ENCODE results near the gene NPR2. TPM values are rescaled to one million over a fixed set of nuclear protein-coding genes. Genes with fewer than 3 reads are reported as not detected.

NPR2 gene
- total RNA-seq, 2 experiments from 2014 or later, result 8.9 to 9.6 TPM

DNA sequence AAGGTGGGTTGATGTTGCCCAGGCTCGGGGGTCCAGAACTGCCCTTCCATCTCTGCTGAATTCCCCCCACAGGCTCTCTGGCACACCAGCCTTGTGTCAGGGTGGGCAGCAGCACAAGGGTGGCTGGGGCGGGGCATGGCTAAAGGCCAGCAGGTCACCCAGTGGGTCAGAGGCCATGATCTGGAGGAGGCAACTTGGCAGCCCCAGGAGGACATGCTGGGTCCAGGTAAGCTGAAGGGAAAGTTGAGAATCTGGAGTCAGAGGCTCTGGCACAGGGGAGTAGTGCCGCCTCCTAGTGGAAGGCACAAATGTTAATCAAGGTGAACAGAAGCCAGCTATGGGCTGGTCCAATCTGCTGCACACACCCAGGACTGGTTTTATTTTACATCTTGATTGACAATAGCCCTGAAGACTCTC is 43.8 kb downstream of the NPR2 start:
- ChIA-PET CTCF (interaction anchor here (0.6 to 4.5 kb wide), 10 partner anchors 9 to 100 kb away, joined by 3 to 33 read pairs (median 4); no protein-coding TSS in a partner anchor), POLR2A (no interaction called here)
- intact Hi-C loops (cut with micrococcal nuclease), result no loop called here
- Mint-ChIP-seq H3K36me3 (no peaks in the 10 kb centered on the region), H3K4me1 (ENCODE audit: low read depth) (peaks cover 3% of the 10 kb centered on the region), H3K27ac (no peak overlapping the region), H3K27me3 (no peaks in the 10 kb centered on the region), H3K4me3 (no peak overlapping the region), H3K9me3 (no peaks in the 10 kb centered on the region)
- DNase-seq, result no peak

DNA sequence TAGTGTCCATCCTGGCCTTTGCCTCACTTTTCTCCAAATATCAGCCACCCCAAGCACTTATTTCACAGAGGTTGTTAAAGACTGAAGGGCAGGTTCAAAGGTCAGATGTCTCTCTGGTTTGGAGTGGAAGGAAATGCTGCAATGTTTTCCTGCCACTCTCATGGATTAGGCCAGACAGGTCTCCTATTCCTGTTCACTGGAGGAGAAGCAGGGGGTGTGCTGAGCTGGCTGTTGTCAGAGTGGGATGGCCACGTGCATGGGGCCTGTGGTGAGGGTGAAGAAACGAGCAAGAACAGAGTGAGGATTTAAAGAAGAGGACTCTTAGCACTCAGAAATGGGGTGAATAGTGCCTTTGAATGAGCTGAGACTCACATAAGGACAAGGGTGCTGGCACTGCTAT is 44.4 kb downstream of the NPR2 start:
- Mint-ChIP-seq H3K9me3 (no peaks in the 10 kb centered on the region), H3K36me3 (no peaks in the 10 kb centered on the region), H3K27me3 (no peaks in the 10 kb centered on the region), H3K4me3 (no peak overlapping the region), H3K4me1 (ENCODE audit: low read depth) (peaks cover under 1% of the 10 kb centered on the region), H3K27ac (no peak overlapping the region)
- ChIA-PET POLR2A (no interaction called here), CTCF (interaction anchor here (0.6 to 4.5 kb wide), 9 partner anchors 10 to 100 kb away, joined by 3 to 33 read pairs (median 4); no protein-coding TSS in a partner anchor)
- intact Hi-C loops (cut with micrococcal nuclease), result no loop called here
- DNase-seq, result no peak

DNA sequence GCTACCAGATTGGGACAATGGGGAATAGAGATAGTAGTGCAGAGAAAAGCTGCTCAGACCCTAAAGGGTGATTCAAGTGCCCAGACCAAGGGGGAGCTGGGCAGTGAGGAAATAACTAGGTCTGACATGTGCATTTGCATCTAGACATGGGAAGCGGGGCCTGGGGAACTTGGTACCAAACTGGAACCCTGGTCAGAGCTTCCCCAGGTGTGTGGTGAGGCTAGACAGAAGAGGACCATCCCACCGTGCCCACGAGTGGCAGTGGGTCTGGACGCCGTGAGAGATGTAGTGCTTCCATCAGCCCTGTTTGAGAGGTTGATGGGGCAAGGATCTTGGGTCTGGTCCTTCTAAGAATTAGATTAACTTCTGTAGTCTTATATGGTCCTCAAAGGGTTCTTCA is 45.2 kb downstream of the NPR2 start:
- Mint-ChIP-seq H3K36me3 (no peaks in the 10 kb centered on the region), H3K4me3 (no peak overlapping the region), H3K27me3 (no peaks in the 10 kb centered on the region), H3K27ac (no peak overlapping the region), H3K4me1 (ENCODE audit: low read depth) (no peaks in the 10 kb centered on the region), H3K9me3 (no peaks in the 10 kb centered on the region)
- intact Hi-C loops (cut with micrococcal nuclease), result no loop called here
- no peak for DNase-seq
- CTCF ChIA-PET, result interaction anchor here (1.7 to 4.5 kb wide), 2 partner anchors 11 to 45 kb away, joined by 5 to 33 read pairs; no protein-coding TSS in a partner anchor
- POLR2A ChIA-PET, result no interaction called here

- DNase-seq, result no peak
- H3K9me3 Mint-ChIP-seq, result no peaks in the 10 kb centered on the region
- H3K27ac Mint-ChIP-seq, result no peak overlapping the region
- ChIA-PET CTCF (interaction anchor here (1.0 kb wide), 1 partner anchor 14 kb away, joined by 4 read pairs; no protein-coding TSS in a partner anchor), POLR2A (no interaction called here)
- no peaks in the 10 kb centered on the region for H3K27me3 Mint-ChIP-seq
- H3K4me3 Mint-ChIP-seq, result no peak overlapping the region
- peaks cover 10% of the 10 kb centered on the region for H3K4me1 Mint-ChIP-seq (ENCODE audit: low read depth)
- intact Hi-C loops (cut with micrococcal nuclease), result no loop called here
- H3K36me3 Mint-ChIP-seq, result no peaks in the 10 kb centered on the region
Observed at GRCh38 chr9:35839926-35840325, 48.5 kb downstream of the NPR2 start.

DNA sequence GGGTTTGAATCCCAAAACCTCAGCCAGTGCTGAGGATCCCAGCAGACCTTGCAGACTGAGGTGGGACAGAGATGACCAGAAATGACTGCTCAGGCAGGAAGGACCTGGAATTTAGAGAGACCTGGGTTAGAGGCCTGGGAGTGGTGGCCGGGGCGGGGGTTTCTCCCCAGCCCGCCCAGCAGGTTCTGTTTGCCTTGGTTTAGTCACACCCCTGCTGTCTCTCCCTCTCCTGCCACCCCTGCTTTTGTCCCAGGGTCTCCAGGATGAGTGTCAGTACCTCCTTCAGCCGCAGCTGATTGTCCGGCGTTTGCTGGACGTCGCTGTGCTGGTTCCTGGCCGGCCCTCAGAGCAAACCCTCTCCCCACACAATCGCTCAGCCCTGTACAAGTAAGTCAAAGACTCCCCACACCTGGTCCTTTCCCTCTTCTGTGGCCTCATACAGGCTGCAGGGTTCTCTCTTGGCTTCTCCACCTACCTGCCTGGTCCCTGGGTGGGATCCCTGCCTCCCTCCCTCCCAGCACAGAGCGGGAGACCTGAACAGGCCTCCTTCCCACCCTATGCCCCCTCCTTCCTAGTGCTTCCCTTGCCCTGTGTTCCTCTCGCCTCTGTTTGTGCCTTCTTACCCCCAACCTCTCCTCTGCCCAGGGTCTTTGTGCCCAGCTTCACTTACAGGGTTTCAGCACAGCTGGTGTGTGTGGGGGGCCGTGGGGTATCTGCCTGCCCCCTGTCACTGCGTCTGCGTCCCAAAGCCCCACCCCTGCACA is 49.7 kb downstream of the NPR2 start:
- Mint-ChIP-seq H3K27me3 (no peaks in the 10 kb centered on the region), H3K4me3 (no peak overlapping the region), H3K9me3 (no peaks in the 10 kb centered on the region), H3K27ac (no peak overlapping the region), H3K4me1 (ENCODE audit: low read depth) (peaks cover 21% of the 10 kb centered on the region), H3K36me3 (no peaks in the 10 kb centered on the region)
- intact Hi-C loops (cut with micrococcal nuclease), result no loop called here
- POLR2A ChIA-PET, result no interaction called here
- no peak for DNase-seq
- CTCF ChIA-PET, result interaction anchor here (0.6 to 1.0 kb wide), 3 partner anchors 15 to 861 kb away, joined by 3 to 5 read pairs (median 4); no protein-coding TSS in a partner anchor

- H3K27ac Mint-ChIP-seq, result no peak overlapping the region
- H3K9me3 Mint-ChIP-seq, result no peaks in the 10 kb centered on the region
- POLR2A ChIA-PET, result interaction anchor here (0.9 kb wide), 1 partner anchor 10 kb away, joined by 3 read pairs; no protein-coding TSS in a partner anchor
- peaks cover 21% of the 10 kb centered on the region for H3K4me1 Mint-ChIP-seq (ENCODE audit: low read depth)
- intact Hi-C loops (cut with micrococcal nuclease), result no loop called here
- no peak overlapping the region for H3K4me3 Mint-ChIP-seq
- H3K36me3 Mint-ChIP-seq, result no peaks in the 10 kb centered on the region
- DNase-seq, result no peak
- no peaks in the 10 kb centered on the region for H3K27me3 Mint-ChIP-seq
- CTCF ChIA-PET, result interaction anchor here (0.6 to 1.0 kb wide), 2 partner anchors 41 to 862 kb away, joined by 3 to 5 read pairs; no protein-coding TSS in a partner anchor
Observed at GRCh38 chr9:35841645-35841900, 50.2 kb downstream of the NPR2 start.

DNA sequence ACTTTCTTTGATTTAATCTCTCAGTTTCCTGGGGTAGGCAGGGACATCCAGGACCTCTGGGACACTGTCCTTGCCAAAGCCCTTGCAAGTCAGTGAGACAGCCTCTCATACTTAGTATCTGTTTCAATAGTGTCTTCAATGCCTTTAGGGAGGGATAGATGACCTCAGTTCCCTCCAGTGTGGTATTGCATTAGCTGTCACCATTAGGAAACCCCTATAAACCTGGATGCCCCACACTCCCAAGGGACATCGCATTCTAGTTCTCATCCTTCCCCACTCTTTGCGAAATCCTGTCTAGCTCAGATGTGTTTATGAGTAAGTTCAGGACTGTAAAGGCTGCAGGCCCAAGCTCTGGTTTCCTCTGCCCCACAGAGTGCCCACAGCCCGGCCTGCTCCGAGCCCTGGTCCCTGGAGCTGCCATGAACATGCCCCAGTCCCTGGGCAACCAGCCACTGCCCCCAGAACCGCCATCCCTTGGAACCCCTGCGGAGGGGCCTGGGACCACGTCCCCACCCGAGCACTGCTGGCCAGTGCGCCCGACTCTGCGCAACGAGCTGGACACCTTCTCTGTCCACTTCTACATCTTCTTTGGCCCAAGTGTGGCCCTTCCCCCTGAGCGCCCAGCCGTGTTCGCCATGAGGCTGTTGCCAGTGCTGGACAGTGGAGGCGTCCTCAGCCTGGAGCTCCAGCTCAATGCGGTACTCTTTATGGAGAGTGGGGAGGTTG is 50.8 kb downstream of the NPR2 start:
- H3K27me3 Mint-ChIP-seq, result no peaks in the 10 kb centered on the region
- H3K27ac Mint-ChIP-seq, result no peak overlapping the region
- H3K4me1 Mint-ChIP-seq (ENCODE audit: low read depth), result peaks cover 25% of the 10 kb centered on the region
- H3K36me3 Mint-ChIP-seq, result no peaks in the 10 kb centered on the region
- intact Hi-C loops (cut with micrococcal nuclease), result no loop called here
- no peaks in the 10 kb centered on the region for H3K9me3 Mint-ChIP-seq
- no peak for DNase-seq
- ChIA-PET POLR2A (interaction anchor here (0.9 kb wide), 1 partner anchor 10 kb away, joined by 3 read pairs; no protein-coding TSS in a partner anchor), CTCF (interaction anchor here (1.0 kb wide), 1 partner anchor 40 kb away, joined by 3 read pairs; no protein-coding TSS in a partner anchor)
- no peak overlapping the region for H3K4me3 Mint-ChIP-seq

DNA sequence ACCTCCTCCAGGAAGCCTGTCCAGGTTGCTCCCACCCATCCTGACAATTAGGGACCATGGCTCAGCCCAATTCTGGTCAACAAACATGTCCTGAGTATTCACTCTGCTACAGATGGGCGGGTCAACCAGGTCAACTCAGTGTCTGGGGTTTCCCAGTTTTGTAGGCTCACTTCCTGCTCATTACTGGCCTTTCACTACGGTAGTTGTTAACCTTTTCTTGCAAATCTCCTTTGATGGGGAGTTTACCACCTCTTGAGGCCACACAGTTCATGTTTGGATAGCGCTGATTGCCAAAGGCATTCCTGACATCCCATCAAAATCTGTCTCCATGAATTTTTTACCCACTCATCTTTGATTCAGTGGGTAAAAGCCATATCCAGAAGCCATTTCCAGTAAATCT is 51.4 kb downstream of the NPR2 start:
- Mint-ChIP-seq H3K27me3 (no peaks in the 10 kb centered on the region), H3K9me3 (no peaks in the 10 kb centered on the region), H3K4me3 (no peak overlapping the region), H3K27ac (no peak overlapping the region), H3K36me3 (no peaks in the 10 kb centered on the region), H3K4me1 (ENCODE audit: low read depth) (peaks cover 30% of the 10 kb centered on the region)
- intact Hi-C loops (cut with micrococcal nuclease), result no loop called here
- ChIA-PET CTCF (no interaction called here), POLR2A (no interaction called here)
- DNase-seq, result no peak

- Mint-ChIP-seq H3K4me1 (ENCODE audit: low read depth) (peaks cover 36% of the 10 kb centered on the region), H3K27ac (no peak overlapping the region), H3K27me3 (no peaks in the 10 kb centered on the region), H3K9me3 (no peaks in the 10 kb centered on the region), H3K4me3 (no peak overlapping the region), H3K36me3 (no peaks in the 10 kb centered on the region)
- CTCF ChIA-PET, result interaction anchor here (1.6 kb wide), 1 partner anchor 37 kb away, joined by 9 read pairs; no protein-coding TSS in a partner anchor
- POLR2A ChIA-PET, result no interaction called here
- no peak for DNase-seq
- intact Hi-C loops (cut with micrococcal nuclease), result loop anchor here (2.0 kb wide), 1 partner anchor 16 kb away; the partner anchor contains the start of genes FAM221B and TMEM8B
Observed at GRCh38 chr9:35844628-35845270, 53.4 kb downstream of the NPR2 start.

- Mint-ChIP-seq H3K9me3 (no peaks in the 10 kb centered on the region), H3K36me3 (no peaks in the 10 kb centered on the region), H3K27me3 (no peaks in the 10 kb centered on the region), H3K4me3 (no peak overlapping the region), H3K27ac (no peak overlapping the region), H3K4me1 (ENCODE audit: low read depth) (peaks cover 36% of the 10 kb centered on the region)
- intact Hi-C loops (cut with micrococcal nuclease), result loop anchor here (2.0 kb wide), 1 partner anchor 17 kb away; the partner anchor contains the start of genes FAM221B and TMEM8B
- no peak for DNase-seq
- CTCF ChIA-PET, result interaction anchor here (0.7 to 1.6 kb wide), 4 partner anchors 12 to 175 kb away, joined by 3 to 9 read pairs (median 4); partner anchors contain the start of gene HINT2
- POLR2A ChIA-PET, result no interaction called here
Observed at GRCh38 chr9:35845824-35846771, 54.7 kb downstream of the NPR2 start.
